ENCODE data around the gene TSFM.

The TSFM gene

DNA sequence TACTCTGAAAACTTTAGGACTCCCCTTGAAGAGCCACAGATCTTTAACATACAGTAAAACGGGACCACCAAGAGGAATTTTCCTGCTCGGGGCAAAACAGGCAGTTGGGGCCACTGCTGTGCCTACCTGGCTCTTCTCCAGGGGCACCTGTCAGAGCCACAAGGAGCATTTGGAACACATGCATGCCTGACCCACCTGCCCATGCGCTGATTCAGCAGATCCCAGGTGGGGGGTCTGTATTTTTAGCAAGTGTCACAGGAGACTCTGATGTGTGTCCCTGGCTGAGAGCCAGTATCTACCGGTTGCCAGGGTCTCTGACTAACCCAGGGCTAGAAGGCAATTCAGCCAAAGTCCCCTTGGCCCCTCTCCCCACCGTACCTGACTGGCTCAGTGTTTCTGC lies 57.4 kb downstream of the TSFM start:
- TF ChIP-seq, protein P1, sequence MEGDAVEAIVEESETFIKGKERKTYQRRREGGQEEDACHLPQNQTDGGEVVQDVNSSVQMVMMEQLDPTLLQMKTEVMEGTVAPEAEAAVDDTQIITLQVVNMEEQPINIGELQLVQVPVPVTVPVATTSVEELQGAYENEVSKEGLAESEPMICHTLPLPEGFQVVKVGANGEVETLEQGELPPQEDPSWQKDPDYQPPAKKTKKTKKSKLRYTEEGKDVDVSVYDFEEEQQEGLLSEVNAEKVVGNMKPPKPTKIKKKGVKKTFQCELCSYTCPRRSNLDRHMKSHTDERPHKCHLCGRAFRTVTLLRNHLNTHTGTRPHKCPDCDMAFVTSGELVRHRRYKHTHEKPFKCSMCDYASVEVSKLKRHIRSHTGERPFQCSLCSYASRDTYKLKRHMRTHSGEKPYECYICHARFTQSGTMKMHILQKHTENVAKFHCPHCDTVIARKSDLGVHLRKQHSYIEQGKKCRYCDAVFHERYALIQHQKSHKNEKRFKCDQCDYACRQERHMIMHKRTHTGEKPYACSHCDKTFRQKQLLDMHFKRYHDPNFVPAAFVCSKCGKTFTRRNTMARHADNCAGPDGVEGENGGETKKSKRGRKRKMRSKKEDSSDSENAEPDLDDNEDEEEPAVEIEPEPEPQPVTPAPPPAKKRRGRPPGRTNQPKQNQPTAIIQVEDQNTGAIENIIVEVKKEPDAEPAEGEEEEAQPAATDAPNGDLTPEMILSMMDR (IDR thresholded peaks at IDR 0.05), result no peak

DNA sequence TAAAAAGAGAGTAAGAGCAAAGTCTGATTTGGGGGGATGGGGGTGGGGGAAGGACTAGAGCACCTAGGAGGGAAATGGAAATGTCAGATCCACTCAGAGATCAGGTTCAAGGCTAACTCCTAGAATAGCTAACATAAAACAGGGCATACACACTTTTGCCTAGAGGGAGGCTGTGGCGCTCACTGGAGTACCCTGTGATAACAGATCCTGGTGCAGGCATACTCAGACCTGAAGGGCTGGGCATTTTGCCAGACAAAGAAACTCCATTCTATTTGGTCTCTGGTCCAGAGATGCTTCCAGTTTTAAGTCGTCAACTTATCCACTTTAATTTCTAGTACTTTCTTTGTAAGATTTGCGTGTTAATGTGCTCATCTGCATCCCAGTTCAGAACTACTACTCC lies 58.1 kb downstream of the TSFM start:
- TF ChIP-seq, protein P1 (IDR thresholded peaks at IDR 0.05), result no peak

DNA sequence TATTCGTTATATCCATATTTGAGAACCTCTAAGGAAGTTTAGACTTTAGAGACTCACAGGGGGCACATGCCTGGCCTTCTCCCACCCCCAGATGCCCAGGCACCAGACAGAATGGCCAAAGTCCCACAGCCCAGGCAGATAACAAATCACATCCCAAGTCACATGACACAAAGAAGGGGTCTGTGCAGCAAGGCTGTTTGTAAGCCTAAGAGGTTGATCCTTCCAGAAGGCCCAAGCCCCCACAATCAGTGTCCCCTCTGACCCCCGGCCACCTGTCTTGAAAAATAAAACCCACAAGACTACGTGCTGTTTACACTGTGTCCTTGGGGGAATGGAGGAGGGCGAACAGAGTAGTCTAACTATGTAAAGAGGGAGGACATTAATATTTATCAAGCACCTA lies 58.9 kb downstream of the TSFM start:
- TF ChIP-seq, protein P1 (IDR thresholded peaks at IDR 0.05), result no peak

DNA sequence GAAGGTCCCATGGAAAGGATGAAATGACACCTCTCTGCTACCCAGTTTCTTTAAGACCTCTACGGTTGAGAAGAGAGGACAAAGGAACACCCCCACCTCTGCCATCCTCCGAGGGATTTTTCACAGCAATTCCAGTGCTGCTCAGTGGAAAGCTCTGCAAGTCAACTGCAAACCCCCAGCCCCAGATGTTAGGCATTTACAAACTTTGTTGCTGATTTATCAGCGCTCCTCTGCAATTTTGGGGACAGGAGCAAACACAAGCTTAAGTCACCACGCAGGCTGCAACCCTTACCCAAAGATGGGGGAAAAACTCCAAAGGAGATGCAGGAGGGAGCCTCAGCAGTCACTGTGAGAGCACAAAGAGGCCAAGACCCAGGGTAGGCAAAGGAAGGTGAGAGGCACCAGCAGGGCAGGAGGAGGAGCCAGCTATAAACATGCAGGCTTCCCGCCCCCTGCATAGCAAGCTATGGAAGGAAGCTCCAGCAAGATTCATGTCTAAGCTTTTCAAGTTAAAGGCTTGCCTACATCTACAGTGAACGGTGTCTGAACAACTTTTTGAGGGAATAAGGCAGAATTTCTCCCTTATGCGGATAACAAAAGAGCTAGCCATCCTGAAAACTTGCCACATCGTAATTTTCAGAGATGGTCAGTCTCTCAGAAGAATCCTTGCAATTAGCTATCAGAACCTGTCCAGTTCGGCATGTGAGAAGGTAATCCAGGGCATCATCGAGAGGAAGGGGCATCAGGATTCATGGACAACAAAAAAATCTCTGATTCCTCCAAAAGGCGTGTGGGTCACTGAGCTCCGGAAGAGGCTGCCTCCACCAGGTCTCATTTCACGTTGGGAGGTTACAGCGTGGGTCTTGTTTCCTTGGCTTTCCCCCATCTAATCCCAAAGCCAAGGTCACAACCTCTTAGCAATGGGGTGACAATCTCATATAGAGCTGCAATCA lies 60.0 kb downstream of the TSFM start:
- TF ChIP-seq, protein P1 (IDR thresholded peaks at IDR 0.05), result no peak

DNA sequence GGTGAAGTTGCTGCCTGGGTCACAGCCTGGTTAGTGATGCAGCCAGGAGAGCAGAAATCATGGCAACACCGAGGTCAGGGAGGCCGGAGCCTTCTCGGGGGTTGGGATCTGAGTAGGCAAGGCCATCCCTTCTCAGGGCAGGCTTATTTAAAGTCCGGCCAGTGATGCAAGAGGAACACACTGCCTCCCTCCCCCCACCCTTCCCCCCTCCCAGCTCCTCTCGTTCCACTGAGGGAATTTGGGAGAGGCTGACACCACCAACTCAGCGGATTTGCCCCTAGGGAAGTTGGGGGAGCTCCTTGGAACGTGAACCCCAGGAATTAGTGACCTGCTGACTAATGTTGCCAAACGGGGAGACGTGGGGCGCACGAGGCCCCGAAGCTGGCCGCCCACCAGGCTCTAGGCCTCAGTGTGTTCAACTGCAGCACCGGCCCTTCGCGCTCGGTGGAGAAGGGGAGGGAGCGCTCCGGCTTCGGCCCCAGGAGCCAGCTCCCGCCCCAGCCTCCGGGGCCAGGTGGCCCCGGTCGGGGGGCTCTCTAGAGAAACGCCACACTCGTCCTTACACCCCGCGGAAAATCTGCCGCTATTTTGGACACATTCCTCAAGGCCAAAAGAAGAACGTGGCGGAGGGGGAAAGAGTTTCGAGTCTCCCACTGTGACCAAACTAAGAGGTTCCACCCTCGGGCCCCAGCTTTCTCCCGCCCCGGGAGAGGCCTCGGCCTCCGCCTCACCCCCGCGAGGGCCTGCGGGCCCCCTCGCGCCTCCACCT lies 62.3 kb downstream of the TSFM start:
- TF ChIP-seq, protein P1 (IDR thresholded peaks at IDR 0.05), result no peak

DNA sequence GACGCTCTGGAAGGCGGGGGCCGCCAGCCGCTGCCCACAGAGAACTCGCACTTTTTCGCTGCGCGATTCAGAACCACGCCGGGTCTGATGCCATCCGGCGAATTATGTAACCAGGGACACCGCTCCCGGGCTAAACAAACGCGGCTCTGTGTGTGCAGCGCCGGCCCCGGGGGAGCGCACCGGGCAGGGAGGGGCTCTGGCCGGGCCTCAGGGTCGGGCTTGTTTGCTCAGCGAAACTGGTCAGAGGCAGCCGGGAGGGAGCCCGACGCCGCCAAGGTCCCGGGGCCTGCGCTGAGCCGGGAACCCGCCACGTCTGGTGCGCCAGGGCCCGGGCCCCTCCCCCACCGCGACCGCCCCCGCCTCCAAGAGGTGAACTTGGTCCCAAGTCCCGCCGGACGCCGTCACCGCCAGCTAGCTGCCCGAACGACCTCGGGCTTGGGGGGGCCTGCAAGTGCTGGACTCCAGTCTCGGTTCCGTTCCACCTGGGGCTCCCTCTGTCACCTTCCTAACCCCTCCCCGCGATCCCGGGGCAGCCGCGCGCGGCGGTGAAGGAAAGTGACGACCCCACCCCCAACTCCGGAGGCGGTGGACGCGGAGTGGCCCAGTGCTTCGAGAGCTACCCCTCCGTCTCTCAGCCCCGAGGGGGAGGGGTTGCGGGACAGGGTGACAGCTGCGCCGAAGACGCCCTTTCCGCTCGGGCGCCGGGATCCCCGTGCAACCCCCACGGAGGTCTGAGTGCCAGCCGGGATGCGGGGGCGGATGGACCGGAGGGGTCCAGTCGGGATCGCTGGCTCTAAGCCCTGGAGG lies 63.1 kb downstream of the TSFM start:
- TF ChIP-seq, protein P1 (IDR thresholded peaks at IDR 0.05), result no peak

DNA sequence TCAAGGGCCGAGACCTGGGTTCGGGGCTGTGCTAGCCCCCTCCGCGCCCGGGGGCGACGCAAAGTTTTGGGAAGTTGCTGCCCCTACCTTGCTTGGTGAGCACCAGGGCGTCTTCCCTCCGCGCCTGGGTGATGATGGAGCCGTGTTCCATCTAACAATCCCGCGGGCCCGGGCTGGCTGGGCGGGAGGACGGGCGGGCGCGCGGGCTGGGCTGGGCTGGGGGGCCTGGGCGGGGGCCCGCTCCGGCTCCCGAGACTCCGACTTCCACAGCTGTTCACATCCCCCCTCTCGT lies 63.6 kb downstream of the TSFM start:
- TF ChIP-seq, protein P1 (IDR thresholded peaks at IDR 0.05), result no peak

Data from LNCAP (cell line).